DMS114 treated with DMSO at 0.1 percent for 48 hours (cell line): ENCODE data around the gene SCUBE1.
A peak's percentile ranks its signal among the peaks of the same experiment; 100 is the strongest.

Experiments used
- DNase-seq: peaks from one replicate; lab custom pipeline; 2025; ENCODE audit not compliant: unreplicated experiment; lab: John Stamatoyannopoulos, UW

Gene SCUBE1

GRCh38 chr22:43162412-43163150, 180.6 kb downstream of the SCUBE1 start:
- no peak for DNase-seq

GRCh38 chr22:43160497-43161126, 182.6 kb downstream of the SCUBE1 start:
- DNase-seq: no peak

GRCh38 chr22:43159484-43160178, 183.5 kb downstream of the SCUBE1 start:
- no peak for DNase-seq

- no peak for DNase-seq
Observed at GRCh38 chr22:43158778-43159483, 184.2 kb downstream of the SCUBE1 start.

- DNase-seq: no peak
Observed at GRCh38 chr22:43157874-43158546, 185.2 kb downstream of the SCUBE1 start.

- no peak for DNase-seq
Observed at GRCh38 chr22:43156413-43156812, 186.8 kb downstream of the SCUBE1 start.

GRCh38 chr22:43155789-43156188, 187.4 kb downstream of the SCUBE1 start:
- DNase-seq: no peak

- DNase-seq: no peak
Observed at GRCh38 chr22:43154887-43155536, 188.2 kb downstream of the SCUBE1 start.

- no peak for DNase-seq
Observed at GRCh38 chr22:43153899-43154298, 189.3 kb downstream of the SCUBE1 start.

- DNase-seq: no peak
Observed at GRCh38 chr22:43152357-43153071, 190.7 kb downstream of the SCUBE1 start.

- DNase-seq: no peak
Observed at GRCh38 chr22:43152003-43152356, 191.2 kb downstream of the SCUBE1 start.

- DNase-seq: peak; percentile 18
Observed at GRCh38 chr22:43151251-43152002, 191.7 kb downstream of the SCUBE1 start, which contains the start of gene TSPO. Gene TSPO (plus strand): TSS chr22:43151559. CDS start chr22:43159239, 7,680 bp downstream.

- no peak for DNase-seq
Observed at GRCh38 chr22:43150731-43151206, 192.4 kb downstream of the SCUBE1 start.

GRCh38 chr22:43148581-43148980, 194.6 kb downstream of the SCUBE1 start:
- DNase-seq: no peak

GRCh38 chr22:43147821-43148220, 195.4 kb downstream of the SCUBE1 start:
- DNase-seq: no peak
